ENCODE measurements around the gene LTN1. TPM values are rescaled to one million over a fixed set of nuclear protein-coding genes. Genes with fewer than 3 reads are reported as not detected.

Gene LTN1
- total RNA-seq, 1 experiment from 2014 or later = 23.9 TPM

DNA sequence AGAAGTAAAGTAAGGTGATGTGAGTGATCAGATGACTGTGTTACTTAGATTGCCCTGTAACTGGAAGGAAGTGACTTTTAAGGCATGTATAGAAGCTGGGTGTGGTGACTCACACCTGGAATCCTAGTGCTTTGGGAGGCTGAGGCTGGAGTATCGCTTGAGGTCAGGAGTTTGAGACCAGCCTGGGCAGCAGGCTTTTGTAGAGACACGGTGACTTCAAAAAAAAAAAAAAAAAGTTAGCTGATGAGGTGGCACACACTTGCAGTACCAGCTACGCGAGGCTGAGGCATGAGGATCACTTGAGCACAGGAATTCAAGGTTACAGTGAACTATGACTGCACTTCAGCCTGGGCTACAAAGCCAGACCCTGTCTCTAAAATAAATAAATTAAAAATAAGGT, 29.5 kb upstream of the LTN1 start:
- Histone ChIP-seq H3K79me2 (ENCODE audit: insufficient read depth, low read length) (peaks cover 2% of the 10 kb centered on the region; the same call in 1 of the 2 replicates), H3K4ac (ENCODE audit: low read depth, low read length) (no peak overlapping the region), H3K23me2 (ENCODE audit: insufficient read length, low read depth, low read length, poor library complexity, severe bottlenecking) (peaks cover 9% of the 10 kb centered on the region), H3K27ac (ENCODE audit: insufficient read length, low read depth, low read length) (no peak overlapping the region), H3K23ac (ENCODE audit: insufficient read length, low read depth, low read length) (no peak overlapping the region), H2BK5ac (ENCODE audit: insufficient read length, low read length) (no peak overlapping the region), H3K9me3 (ENCODE audit: control insufficient read depth, low read depth, low read length) (no peaks in the 10 kb centered on the region), H2BK15ac (ENCODE audit: low read depth, low read length) (no peak overlapping the region), H4K5ac (ENCODE audit: insufficient read length, low read depth, low read length) (no peak overlapping the region), H3K18ac (ENCODE audit: insufficient read length, low read depth, low read length) (no peak overlapping the region), H2BK120ac (ENCODE audit: low read depth, low read length, poor library complexity, severe bottlenecking) (no peak overlapping the region), H4K8ac (replicated peaks; ENCODE audit: insufficient read length, low read depth, low read length) (no peak overlapping the region), H2AK5ac (ENCODE audit: insufficient read length, low read length) (no peak overlapping the region), H3K14ac (ENCODE audit: insufficient read depth, low read length) (no peak overlapping the region), H3K9ac (ENCODE audit: extremely low read depth, insufficient read length, low read length) (no peak overlapping the region), H3T11ph (ENCODE audit: low read length) (no peak overlapping the region), H2BK12ac (ENCODE audit: insufficient read length, low read depth, low read length) (no peak overlapping the region), H3K27me3 (ENCODE audit: insufficient read depth, low read length) (no peaks in the 10 kb centered on the region), H4K91ac (ENCODE audit: insufficient read length, low read depth, low read length) (no peak overlapping the region), H3K4me1 (ENCODE audit: insufficient read depth, low read length) (no peaks in the 10 kb centered on the region; the same call in 1 of the 2 replicates), H3K4me2 (ENCODE audit: insufficient read depth, insufficient read length, low read length) (no peak overlapping the region), H3K79me1 (ENCODE audit: insufficient read depth, low read depth, low read length, poor library complexity, severe bottlenecking) (no peaks in the 10 kb centered on the region), H3K56ac (ENCODE audit: insufficient read length, low read depth, low read length) (no peak overlapping the region), H4K20me1 (ENCODE audit: control insufficient read depth, insufficient read depth, insufficient read length) (no peaks in the 10 kb centered on the region), H2BK20ac (ENCODE audit: low read depth, low read length, poor library complexity, severe bottlenecking) (no peak overlapping the region), H2AFZ (ENCODE audit: low read length) (no peak overlapping the region)
- TF ChIP-seq, protein P1, sequence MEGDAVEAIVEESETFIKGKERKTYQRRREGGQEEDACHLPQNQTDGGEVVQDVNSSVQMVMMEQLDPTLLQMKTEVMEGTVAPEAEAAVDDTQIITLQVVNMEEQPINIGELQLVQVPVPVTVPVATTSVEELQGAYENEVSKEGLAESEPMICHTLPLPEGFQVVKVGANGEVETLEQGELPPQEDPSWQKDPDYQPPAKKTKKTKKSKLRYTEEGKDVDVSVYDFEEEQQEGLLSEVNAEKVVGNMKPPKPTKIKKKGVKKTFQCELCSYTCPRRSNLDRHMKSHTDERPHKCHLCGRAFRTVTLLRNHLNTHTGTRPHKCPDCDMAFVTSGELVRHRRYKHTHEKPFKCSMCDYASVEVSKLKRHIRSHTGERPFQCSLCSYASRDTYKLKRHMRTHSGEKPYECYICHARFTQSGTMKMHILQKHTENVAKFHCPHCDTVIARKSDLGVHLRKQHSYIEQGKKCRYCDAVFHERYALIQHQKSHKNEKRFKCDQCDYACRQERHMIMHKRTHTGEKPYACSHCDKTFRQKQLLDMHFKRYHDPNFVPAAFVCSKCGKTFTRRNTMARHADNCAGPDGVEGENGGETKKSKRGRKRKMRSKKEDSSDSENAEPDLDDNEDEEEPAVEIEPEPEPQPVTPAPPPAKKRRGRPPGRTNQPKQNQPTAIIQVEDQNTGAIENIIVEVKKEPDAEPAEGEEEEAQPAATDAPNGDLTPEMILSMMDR (conservative IDR thresholded peaks at IDR 0.05) = no peak
- no CpG with 5 or more reads among the region's 4 CpGs for WGBS (ENCODE audit: extremely low coverage, insufficient read length, low lambda C conversion rate)
- Mint-ChIP-seq H3K27ac (no peak overlapping the region), H3K36me3 (ENCODE audit: insufficient read depth in 1 of 3, low read depth in 3 of 3) (no peaks in the 10 kb centered on the region), H3K4me3 (no peak overlapping the region), H3K27me3 (ENCODE audit: low read depth) (no peaks in the 10 kb centered on the region; the same call in 1 of the 2 replicates), H3K4me1 (peaks cover 15 to 19% of the 10 kb centered on the region in 2 experiments), H3K9me3 (0 out of 5 replicates have a peak, but pooled peaks cover 0 to 3% of the 10 kb centered on the region in 2 experiments)
- no peak for DNase-seq

Data from H9 (cell line).